PFSK-1 (cell line): ENCODE results near the gene ACTRT3.

Experiments
- POLR2AphosphoS5 ChIP-seq: IDR thresholded peaks from 2 replicates; pipeline ENCODE4 v1.6.1; 2012; ENCODE audit warnings: low read depth, mild to moderate bottlenecking, control low read depth, low read length, moderate library complexity
- SIN3A ChIP-seq: IDR thresholded peaks from 2 replicates; pipeline ENCODE4 v1.6.1; 2012; ENCODE audit warnings: mild to moderate bottlenecking, low read length, moderate library complexity, borderline replicate concordance; ENCODE audit not compliant: insufficient read depth
- TAF1 ChIP-seq: IDR thresholded peaks from 2 replicates; pipeline ENCODE4 v1.6.1; 2012; ENCODE audit warnings: low read length, control low read depth, borderline replicate concordance; ENCODE audit not compliant: insufficient read depth
- TF ChIP-seq, protein P1 (sequence below), 2 experiments: IDR thresholded peaks; 2 replicates each; pipeline versions ENCODE4 v1.6.1 to v1.8.0; 2011 to 2012; ENCODE audit warnings: low read depth in 2 of 2, low read length in 2 of 2, control low read depth in 1 of 2, inconsistent platforms in 1 of 2, mild to moderate bottlenecking in 1 of 2, moderate library complexity in 1 of 2; ENCODE audit not compliant: insufficient read depth in 1 of 2

DNA sequence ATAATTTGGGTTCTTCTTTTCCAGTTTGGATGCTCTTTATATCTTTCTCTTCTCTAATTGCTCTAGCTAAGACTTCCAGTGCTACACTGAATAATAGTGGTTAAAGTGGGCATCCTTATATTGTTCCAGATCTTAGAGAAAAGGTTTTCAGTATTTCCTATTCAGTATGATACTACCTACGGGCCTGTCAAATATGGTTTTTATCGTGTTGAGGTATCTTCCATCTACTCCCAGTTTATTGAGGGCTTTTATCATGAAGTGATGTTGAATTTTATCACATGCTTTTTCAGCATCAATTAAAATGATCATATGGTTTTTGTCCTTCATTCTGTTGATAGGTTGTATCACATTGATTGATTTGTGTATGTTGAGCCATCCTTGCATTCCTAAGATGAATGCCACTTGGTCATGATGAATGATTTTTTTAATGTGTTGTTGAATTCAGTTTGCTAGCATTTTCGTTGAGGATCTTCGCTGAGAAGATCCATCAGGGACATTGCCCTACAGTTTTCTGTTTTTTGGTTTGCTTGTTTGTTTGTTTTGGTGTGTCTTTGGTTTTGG, 46.3 kb upstream of the ACTRT3 start:
- TF ChIP-seq POLR2AphosphoS5 (no peak), SIN3A (no peak), TAF1 (no peak)
- TF ChIP-seq, protein P1, sequence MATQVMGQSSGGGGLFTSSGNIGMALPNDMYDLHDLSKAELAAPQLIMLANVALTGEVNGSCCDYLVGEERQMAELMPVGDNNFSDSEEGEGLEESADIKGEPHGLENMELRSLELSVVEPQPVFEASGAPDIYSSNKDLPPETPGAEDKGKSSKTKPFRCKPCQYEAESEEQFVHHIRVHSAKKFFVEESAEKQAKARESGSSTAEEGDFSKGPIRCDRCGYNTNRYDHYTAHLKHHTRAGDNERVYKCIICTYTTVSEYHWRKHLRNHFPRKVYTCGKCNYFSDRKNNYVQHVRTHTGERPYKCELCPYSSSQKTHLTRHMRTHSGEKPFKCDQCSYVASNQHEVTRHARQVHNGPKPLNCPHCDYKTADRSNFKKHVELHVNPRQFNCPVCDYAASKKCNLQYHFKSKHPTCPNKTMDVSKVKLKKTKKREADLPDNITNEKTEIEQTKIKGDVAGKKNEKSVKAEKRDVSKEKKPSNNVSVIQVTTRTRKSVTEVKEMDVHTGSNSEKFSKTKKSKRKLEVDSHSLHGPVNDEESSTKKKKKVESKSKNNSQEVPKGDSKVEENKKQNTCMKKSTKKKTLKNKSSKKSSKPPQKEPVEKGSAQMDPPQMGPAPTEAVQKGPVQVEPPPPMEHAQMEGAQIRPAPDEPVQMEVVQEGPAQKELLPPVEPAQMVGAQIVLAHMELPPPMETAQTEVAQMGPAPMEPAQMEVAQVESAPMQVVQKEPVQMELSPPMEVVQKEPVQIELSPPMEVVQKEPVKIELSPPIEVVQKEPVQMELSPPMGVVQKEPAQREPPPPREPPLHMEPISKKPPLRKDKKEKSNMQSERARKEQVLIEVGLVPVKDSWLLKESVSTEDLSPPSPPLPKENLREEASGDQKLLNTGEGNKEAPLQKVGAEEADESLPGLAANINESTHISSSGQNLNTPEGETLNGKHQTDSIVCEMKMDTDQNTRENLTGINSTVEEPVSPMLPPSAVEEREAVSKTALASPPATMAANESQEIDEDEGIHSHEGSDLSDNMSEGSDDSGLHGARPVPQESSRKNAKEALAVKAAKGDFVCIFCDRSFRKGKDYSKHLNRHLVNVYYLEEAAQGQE (IDR thresholded peaks at IDR 0.05; ENCODE audit: insufficient read depth in 1 of 2, low read depth in 2 of 2, low read length in 2 of 2) = no peak
